ENCODE measurements around the gene NHLH1.

Gene NHLH1

DNA sequence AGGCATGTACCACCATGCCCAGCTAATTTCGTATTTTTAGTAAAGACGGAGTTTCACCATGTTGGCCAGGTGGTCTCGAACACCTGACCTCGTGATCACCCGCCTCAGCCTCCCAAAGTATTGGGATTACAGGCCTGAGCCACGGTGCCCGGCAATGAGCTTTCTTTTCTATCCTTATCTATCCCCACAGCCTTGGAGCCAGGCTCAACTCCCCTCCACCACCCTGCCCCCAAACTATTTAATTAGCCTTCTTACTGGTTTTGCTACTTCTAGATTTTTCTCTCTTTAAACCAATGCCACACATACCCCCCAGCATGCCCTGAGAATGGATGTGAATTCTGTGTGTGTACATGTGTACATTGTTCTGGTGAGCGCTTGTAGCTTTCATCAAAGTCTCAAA is 27.8 kb downstream of the NHLH1 start:
- TF ChIP-seq, protein P1, sequence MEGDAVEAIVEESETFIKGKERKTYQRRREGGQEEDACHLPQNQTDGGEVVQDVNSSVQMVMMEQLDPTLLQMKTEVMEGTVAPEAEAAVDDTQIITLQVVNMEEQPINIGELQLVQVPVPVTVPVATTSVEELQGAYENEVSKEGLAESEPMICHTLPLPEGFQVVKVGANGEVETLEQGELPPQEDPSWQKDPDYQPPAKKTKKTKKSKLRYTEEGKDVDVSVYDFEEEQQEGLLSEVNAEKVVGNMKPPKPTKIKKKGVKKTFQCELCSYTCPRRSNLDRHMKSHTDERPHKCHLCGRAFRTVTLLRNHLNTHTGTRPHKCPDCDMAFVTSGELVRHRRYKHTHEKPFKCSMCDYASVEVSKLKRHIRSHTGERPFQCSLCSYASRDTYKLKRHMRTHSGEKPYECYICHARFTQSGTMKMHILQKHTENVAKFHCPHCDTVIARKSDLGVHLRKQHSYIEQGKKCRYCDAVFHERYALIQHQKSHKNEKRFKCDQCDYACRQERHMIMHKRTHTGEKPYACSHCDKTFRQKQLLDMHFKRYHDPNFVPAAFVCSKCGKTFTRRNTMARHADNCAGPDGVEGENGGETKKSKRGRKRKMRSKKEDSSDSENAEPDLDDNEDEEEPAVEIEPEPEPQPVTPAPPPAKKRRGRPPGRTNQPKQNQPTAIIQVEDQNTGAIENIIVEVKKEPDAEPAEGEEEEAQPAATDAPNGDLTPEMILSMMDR (IDR thresholded peaks at IDR 0.05; ENCODE audit: poor library complexity, severe bottlenecking): no peak
- no peak overlapping the region for H3K27ac ChIP-seq (ENCODE audit: poor library complexity, severe bottlenecking)
- H3K36me3 ChIP-seq (ENCODE audit: low read depth): no peaks in the 10 kb centered on the region
- DNase-seq (ENCODE audit: low spot score) (no peak), ATAC-seq (ENCODE audit: low read depth) (no peak)
- no peaks in the 10 kb centered on the region for H3K9me3 ChIP-seq (ENCODE audit: severe bottlenecking)
- H3K27me3 ChIP-seq (ENCODE audit: insufficient read depth, poor library complexity, severe bottlenecking): no peaks in the 10 kb centered on the region
- H3K4me3 ChIP-seq (ENCODE audit: severe bottlenecking): no peak overlapping the region
- H3K4me1 ChIP-seq (ENCODE audit: insufficient read depth, poor library complexity, severe bottlenecking): no peaks in the 10 kb centered on the region

DNA sequence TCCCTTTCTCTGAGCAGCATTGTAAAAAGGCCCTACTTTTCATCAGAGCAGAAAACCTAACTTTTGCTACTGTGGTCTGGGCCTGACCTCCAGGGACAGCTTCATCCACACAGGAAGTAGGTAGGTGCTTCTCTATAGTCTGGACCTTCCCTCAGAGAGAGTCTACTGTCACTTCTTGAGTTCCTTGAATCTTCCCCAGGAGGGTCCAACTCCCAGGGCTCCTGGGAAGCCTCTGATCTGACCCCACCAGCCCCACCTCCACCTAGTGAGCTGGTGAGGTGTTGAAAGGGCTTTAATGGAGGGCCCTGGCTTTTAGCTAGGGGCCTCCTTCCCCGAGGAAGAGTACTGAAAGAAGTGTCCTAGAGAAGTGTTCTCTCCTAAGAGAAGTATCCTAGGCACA is 30.8 kb downstream of the NHLH1 start:
- Histone ChIP-seq H3K9me3 (ENCODE audit: severe bottlenecking) (no peaks in the 10 kb centered on the region), H3K36me3 (ENCODE audit: low read depth) (no peaks in the 10 kb centered on the region), H3K4me1 (ENCODE audit: insufficient read depth, poor library complexity, severe bottlenecking) (no peaks in the 10 kb centered on the region), H3K27ac (ENCODE audit: poor library complexity, severe bottlenecking) (no peak overlapping the region), H3K4me3 (ENCODE audit: severe bottlenecking) (no peak overlapping the region), H3K27me3 (ENCODE audit: insufficient read depth, poor library complexity, severe bottlenecking) (no peaks in the 10 kb centered on the region)
- ATAC-seq (ENCODE audit: low read depth) (no peak), DNase-seq (ENCODE audit: low spot score) (no peak)
- TF ChIP-seq, protein P1 (IDR thresholded peaks at IDR 0.05; ENCODE audit: poor library complexity, severe bottlenecking): no peak

DNA sequence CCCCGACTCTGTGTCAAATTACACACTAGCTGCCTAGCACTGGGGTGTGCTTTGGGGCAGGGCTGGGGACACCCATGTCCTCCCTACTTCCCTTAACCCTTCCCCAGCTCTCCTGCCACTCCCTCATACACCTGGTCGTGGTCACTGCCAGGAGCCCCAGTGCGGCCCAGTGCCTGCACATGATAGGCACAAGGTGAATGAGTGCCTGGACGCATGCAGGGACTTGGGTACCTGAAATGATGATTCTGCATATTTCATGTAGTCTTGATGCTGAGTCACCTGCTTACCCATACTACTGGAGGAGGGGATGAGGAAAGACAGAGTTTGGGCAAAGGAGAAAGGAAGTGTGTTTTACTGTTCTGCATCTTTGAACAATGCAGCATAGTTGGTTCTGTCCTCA is 32.0 kb downstream of the NHLH1 start:
- TF ChIP-seq, protein P1 (IDR thresholded peaks at IDR 0.05; ENCODE audit: poor library complexity, severe bottlenecking): no peak
- H3K27ac ChIP-seq (ENCODE audit: poor library complexity, severe bottlenecking): no peak overlapping the region
- no peak overlapping the region for H3K4me3 ChIP-seq (ENCODE audit: severe bottlenecking)
- no peaks in the 10 kb centered on the region for H3K36me3 ChIP-seq (ENCODE audit: low read depth)
- no peaks in the 10 kb centered on the region for H3K27me3 ChIP-seq (ENCODE audit: insufficient read depth, poor library complexity, severe bottlenecking)
- no peaks in the 10 kb centered on the region for H3K9me3 ChIP-seq (ENCODE audit: severe bottlenecking)
- peaks cover 2% of the 10 kb centered on the region for H3K4me1 ChIP-seq (ENCODE audit: insufficient read depth, poor library complexity, severe bottlenecking)
- peak; percentile 52 for ATAC-seq (ENCODE audit: low read depth)
- DNase-seq (ENCODE audit: low spot score): no peak

DNA sequence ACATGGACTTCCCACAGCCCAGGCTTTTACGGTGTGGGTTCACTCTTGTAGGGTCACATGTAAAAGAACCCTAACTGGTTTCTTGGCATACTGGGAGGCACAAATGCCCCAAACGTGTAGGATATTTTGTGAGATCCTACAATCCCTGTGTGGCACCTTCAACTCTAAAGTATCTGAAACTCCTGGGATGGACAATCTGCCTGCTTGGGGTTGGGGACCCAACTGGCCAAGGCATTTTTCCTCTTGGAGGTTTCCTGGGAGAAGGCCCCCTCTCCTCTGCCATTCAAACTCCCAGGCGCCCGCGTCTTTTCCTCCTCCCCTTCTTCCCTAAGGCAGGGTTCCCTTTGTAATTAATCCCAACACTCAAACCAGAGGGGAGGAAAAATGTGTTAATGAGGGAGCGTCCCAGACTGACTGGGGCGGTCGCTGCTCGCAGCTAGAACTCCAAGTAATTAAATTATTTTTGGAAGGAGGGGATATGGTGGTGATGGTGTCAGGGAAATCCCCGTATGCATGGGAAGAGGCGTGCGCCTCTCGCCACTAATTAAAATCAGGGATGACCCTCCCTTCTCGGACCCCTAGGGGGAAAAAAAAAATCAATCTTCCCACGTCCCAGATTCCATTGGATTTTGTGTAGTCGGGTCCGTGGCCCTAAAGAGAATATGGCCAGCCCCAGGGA is 32.8 kb downstream of the NHLH1 start:
- Histone ChIP-seq H3K27me3 (ENCODE audit: insufficient read depth, poor library complexity, severe bottlenecking) (no peaks in the 10 kb centered on the region), H3K4me3 (ENCODE audit: severe bottlenecking) (peak overlapping the region; percentile 54), H3K36me3 (ENCODE audit: low read depth) (no peaks in the 10 kb centered on the region), H3K27ac (ENCODE audit: poor library complexity, severe bottlenecking) (peak overlapping the region; percentile 34), H3K9me3 (ENCODE audit: severe bottlenecking) (no peaks in the 10 kb centered on the region), H3K4me1 (ENCODE audit: insufficient read depth, poor library complexity, severe bottlenecking) (peaks cover 8% of the 10 kb centered on the region)
- DNase-seq (ENCODE audit: low spot score) (no peak), ATAC-seq (ENCODE audit: low read depth) (no peak; the same call in 2 of the 3 replicates)
- TF ChIP-seq, protein P1 (IDR thresholded peaks at IDR 0.05; ENCODE audit: poor library complexity, severe bottlenecking): no peak

DNA sequence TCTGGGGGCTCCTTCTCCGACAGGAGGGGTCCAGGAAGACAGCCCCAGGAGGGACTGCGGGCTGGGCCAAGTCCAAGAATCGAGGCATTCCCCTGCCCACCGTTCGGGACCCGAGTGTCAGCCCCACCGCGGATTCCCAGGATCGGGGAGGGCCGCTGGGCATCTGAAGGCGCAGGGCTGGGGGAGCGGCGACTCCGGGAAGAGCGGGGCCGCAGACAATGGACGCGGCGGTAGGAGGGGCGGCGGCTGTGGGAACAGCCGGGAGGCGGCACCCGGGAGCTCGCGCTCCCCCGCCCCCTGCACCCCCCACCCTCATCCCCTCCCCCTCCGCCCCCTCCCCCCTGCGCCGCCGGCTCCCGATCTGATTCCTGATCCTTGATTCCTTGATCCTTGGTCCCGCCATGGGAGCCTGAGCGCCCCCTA is 33.4 kb downstream of the NHLH1 start, which contains the start of gene VANGL2:
Gene VANGL2 (plus strand): TSS at position 342 of the 423 bp plus-strand sequence. CDS start 15,274 bp downstream, outside the sequence.
- no peak for DNase-seq (ENCODE audit: low spot score)
- Histone ChIP-seq H3K27ac (ENCODE audit: poor library complexity, severe bottlenecking) (peak within 1 kb of the TSS; percentile 34), H3K4me3 (ENCODE audit: severe bottlenecking) (peak within 1 kb of the TSS; percentile 54), H3K9me3 (ENCODE audit: severe bottlenecking) (no peaks in the 10 kb centered on the region), H3K4me1 (ENCODE audit: insufficient read depth, poor library complexity, severe bottlenecking) (peaks cover 8% of the 10 kb centered on the region), H3K27me3 (ENCODE audit: insufficient read depth, poor library complexity, severe bottlenecking) (no peaks in the 10 kb centered on the region), H3K36me3 (ENCODE audit: low read depth) (no peaks in the 10 kb centered on the region)
- ATAC-seq (ENCODE audit: low read depth): peak; percentile 39; the same call in 2 of the 3 replicates
- TF ChIP-seq, protein P1 (IDR thresholded peaks at IDR 0.05; ENCODE audit: poor library complexity, severe bottlenecking): no peak
